GM18520 (cell line): ENCODE results near the gene CABP1.

Source experiments
- ATAC-seq: cut with Tn5 transposase; IDR thresholded peaks from one replicate; pipeline ENCODE4 v1.9.1; 2021; ENCODE audit not compliant: unreplicated experiment

The CABP1 gene

DNA sequence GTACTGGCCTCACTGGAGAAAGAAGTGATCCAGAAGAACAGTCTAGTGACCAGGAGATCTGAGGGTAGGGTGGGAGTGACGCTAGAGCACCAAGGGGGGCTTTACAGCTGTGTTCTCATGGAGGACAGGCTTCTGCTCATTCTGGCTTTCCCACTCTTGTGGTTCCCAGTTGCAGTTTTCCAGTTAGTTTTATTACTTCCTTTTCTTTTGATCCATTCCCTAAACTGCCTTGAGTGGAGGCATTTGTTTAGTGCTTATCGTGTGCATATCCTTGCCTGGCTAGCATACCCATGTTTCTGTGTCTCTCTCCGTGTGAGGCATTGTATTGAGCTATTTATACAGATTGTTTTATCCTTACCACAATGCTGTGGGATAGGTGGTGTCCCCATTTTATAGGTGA, 50.6 kb downstream of the CABP1 start:
- ATAC-seq, result no peak

DNA sequence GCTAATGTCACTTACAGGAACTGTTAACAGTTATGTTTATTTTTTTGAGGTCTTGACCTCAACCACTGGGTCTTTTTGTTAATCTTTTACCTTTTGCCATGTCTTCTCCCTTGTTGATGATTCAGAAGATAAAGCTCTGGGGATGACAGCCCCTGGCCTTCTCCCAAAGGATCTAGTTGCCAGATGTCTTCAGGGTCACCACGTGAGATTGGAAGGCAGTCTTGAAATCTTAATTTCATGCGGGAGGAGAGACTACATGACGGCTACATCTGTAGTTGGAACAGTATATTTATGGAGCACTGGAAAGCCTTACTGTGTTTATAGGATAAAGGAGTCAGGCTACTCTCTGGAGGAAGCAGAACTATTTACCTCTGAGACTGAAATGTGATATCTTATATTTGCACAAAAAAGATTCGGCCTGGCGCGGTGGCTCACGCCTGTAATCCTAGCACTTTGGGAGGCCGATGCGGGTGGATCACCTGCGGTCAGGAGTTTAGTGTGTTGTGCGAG, 52.2 kb downstream of the CABP1 start:
- ATAC-seq, result no peak

DNA sequence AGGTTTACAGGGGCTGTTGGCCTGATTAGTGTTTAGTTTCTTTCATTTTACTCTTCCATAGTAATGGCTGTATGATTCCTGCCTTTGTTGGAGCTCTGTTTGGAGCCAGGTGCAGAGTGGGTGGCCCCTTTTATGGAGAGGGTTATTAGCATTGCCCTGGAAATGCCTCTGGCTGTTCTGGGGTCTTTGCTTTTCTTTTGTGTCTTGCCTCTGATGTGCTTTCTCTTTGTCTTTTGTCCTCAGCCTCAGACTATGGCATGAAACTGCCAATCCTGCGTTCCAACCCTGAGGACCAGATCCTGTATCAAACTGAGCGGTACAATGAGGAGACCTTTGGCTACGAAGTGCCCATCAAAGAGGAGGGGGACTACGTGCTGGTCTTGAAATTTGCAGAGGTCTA, 53.4 kb downstream of the CABP1 start:
- ATAC-seq, result no peak

DNA sequence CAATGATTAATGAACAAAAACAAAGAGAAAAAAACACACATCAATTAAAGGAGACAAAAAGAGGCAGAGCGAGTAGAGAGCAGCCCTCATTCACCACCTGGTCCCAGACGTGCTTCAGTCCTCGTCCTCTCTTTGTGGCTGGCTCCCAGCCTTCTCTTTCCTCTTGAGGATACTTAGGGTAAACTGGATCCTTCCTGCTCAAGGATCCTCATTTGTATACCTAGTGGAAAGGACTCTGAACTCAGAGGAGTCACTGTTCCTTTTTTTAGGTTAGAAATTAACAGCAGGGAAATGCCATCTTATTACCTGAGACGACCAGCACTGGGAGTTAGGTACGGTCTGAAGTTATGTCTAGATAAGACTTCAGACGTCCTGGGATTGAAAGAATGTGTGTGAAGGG, 56.2 kb downstream of the CABP1 start:
- ATAC-seq, result no peak

DNA sequence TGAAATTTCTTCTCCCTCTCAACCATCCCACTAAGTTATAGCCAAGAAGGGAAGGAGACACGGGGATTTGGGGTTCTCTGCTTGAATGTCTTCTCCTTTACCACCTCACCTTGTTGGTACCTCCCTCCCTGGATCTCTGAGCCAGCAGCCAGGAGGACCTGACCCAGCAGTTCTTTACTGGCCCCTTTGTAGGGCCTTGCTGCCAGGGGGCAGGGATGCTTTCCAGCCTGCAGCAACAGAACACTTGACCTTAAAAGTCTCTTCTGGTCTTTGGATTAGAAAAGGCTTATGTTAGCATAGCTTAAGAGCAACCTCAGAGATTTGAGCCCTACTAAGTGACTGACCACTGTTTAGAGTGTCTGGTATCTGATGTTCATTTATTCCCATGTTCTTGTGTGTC, 56.9 kb downstream of the CABP1 start:
- ATAC-seq, result no peak

DNA sequence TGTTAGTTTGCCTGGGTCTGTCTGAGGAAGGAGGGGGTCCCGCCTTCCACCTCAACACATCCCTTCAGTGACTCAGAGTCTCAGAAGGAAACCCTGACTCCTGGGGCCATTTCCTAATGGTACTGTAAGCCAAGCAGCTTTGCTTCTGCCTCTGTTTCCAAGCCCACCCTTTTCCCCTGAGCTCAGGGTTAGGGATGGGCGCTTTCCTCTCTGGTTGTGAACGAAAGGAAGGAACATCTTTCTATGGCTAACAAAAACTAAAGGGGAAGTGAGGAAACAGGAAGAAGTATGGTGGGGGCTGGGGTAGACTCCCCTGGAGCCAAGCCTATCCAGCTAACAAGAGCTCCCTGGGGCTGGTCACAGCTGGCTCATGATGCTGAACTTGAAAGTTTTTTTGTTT, 58.2 kb downstream of the CABP1 start:
- no peak for ATAC-seq

DNA sequence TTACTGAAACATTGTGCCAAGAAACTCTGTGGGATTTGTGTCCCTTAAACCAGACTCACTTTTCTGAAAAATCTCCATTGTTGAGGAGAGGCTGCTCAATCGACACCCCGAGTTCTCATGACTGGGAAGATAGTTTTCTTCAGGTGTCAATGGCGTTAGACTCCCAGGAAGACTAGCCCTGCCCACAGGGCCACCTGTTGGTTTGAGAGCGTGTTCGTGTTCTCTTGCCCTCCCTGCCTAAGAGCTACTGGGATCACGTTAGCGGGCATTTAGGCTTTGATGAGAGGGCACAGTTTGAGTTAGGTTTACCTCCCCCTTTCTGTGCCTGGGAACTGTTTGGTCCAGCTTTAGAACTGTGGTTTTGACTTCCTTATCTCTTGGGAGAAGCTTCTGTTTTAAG, 59.1 kb downstream of the CABP1 start:
- no peak for ATAC-seq

DNA sequence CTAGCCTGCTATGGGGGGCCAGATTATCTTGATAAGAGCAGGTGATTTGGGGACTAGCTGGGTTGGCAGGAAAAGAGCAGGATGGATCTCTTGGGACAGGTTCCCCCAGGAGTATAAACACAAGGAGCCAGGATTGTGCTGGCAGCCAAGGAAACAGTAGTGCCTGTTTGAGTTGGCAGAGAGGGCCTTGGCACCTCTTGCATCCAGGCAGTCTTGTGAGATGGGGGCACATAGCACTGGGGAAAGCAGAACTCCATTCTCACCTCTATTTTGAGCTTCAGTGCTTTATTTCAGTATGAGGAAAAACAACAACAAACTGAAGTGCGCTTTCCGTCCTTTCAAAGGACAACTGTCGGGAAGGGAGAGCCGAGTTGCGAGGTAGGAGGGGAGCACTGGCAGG, 60.5 kb downstream of the CABP1 start:
- no peak for ATAC-seq

DNA sequence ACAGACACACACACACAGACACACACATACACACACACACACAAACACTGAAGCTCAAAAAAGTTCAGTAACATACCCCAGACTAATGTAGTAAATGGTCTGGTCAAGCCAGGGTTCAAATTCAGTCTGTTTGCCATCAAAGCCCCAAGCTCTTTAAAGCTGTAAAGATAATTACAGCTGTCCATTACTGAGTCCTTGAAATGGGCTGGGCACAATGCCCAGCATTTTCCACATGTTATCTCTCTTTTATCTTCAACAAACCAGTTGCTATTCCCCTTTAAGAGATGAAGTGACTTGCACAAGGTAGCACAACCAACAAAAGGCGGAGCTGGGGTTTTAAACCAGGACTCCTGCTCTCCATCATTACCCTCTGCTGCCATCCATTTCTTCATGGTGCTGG, 62.2 kb downstream of the CABP1 start:
- ATAC-seq, result no peak

DNA sequence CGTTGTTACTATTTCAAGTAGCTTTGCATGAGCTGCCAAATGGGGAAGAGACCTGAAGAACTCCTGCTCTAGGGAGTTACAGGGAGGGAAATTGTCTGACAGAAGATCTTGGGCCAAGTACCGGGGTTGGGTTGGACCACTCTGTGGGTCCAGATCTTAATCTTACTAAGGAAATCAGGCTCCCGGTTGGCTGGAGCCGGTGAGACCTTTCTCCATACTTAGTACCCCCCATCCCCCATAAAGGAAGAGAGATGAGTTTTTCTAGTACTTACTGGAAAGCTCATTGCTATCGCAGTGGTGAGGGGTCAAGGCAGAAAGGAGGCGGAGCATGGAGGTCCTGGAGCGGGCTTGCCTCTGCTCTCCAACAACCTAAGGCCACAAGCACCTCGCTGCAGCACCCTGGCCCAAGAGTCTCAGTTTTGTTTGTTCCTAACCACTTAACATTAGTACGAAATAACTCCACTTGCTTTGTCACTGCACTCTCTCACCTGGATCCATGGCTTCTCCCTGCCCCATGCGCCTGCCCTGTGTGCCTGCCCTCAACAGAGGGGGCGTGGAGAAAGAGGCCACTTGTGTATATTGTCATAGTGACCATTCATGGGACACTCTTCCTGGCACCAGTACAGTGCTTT, 63.0 kb downstream of the CABP1 start:
- no peak for ATAC-seq

DNA sequence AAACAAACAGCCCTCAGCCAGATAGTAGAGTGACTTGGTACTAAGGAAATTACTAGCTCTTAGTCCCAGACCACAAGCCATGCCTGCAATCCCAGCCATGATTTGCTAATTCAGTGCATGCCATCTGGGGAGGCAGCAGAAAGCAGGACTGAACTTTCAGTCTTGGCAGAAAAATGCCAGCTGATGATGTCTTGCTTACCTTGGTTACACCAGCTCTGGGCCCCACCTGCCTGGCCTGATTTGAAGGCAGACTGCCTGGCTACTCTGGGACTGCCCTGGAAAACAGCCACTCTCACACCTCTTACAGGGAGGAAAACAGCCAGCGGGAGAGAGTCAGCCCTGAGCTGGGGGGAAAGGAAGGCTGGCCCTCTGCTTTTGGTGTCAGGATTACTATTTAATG, 65.2 kb downstream of the CABP1 start:
- no peak for ATAC-seq

DNA sequence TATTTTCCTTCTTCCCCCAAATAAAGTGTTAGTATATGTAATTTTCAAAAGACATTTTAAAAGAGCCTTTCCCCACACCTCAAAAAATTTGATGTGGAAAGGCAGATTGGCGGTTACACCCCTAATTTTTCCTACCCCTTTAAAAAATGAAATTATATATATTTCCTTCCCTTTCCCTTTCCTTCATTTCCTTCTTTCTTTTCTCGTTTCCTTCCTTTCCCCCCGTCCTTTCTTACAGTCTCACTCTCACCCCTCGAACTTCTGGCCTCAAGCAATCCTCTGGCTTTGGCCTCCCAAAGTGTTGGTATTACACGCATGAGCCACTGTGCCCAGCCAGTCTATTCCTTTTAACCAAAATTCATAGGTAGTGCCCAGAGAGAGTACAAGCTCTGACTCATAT, 65.6 kb downstream of the CABP1 start:
- no peak for ATAC-seq

DNA sequence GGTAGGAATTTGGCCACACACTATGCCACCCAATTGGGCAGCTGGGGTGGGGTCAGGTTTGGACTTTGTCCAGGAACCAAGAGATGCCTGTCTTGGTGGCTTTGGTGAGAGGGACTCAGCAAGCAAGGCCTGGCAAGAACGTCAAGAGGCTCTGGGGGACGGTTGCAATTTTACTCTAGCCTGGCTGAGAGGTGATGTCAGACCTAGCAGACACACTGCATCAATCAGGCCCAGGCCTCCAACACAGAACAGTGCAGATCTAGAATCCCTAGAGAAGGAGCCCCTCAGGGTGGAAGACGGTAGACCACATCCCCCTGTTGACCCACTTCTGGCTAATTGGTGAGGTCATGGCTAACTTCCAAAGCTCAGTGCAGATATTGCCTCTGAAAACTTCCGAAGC, 68.2 kb downstream of the CABP1 start:
- ATAC-seq, result no peak

DNA sequence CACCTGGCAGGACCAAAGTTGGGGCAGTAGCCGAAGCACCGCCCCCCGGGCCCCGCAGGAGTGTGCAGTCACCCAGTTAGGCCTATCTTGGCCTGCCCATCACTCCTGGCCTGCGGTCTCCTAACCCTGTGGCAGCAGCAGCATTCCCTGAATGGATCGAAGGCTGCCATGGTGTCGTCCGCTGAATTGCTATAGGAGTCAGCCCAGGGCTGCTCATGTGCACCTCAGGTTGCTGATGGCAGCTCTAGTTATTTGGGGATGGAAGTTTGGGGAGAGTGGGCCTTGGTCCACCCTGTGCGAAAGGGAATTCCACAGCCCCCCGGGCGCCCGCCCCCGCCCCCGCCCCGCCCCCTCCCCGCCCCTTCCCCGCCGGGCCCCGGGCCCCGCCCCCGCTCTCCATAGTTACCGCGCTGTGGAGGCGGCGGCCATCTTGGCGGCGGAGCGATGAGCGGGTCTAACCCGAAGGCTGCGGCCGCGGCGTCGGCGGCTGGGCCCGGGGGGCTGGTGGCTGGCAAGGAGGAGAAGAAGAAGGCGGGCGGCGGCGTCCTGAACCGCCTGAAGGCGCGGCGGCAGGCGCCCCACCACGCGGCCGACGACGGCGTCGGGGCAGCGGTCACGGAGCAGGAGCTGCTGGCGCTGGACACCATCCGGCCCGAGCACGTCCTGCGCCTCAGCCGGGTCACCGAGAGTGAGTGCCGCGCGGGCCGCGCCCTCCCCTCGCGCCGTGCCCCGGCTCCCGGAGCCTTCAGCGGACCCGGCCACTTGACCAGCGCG, 69.8 kb downstream of the CABP1 start, which contains the start of gene UNC119B:
UNC119B (plus strand) TSS at position 428 of the 774 bp plus-strand sequence; CDS start at position 445, 17 bp downstream.
- no peak for ATAC-seq

DNA sequence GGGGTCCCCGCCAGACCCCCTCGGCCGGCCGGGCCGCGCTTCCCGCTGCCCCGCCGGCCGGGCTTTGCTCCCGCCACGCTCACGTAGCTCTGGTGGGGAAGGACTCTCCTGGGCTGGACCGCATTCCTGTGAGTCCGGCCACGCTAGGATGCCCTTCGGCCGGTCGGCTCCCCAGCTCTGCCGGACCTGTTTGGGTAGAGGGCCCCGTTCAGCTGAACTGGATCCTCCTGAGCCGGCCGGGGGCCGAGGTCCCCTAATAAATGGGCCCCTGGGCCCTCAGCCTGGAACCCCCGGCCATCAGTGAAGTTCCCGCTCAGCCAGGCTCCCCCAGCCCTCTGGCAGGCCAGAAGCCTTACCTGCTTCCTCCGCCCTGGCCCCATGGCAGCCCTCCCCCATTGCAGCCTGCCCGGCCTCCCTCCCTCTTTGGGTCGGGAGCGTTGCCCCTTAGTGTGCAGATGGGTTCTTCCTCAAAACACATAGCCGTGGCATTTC, 70.4 kb downstream of the CABP1 start:
- no peak for ATAC-seq

DNA sequence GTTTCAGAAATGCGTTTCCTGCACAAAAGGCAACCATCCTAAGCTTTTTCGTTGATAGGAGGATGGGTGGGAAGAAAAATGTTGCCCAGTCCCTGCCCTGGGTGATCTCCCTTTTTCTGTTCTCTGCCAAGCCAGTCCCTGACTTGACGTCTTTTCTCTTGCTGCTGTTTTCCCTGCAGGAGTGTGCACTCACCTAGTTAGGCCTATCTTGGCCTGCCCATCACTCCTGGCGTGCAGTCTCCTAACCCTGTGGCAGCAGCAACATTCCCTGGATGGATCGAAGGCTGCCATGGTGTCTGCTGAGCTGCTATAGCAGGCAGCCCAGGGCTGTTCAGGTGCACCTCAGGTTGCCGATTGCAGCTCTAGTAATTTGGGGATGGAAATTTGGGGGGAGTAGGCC, 71.0 kb downstream of the CABP1 start:
- no peak for ATAC-seq

DNA sequence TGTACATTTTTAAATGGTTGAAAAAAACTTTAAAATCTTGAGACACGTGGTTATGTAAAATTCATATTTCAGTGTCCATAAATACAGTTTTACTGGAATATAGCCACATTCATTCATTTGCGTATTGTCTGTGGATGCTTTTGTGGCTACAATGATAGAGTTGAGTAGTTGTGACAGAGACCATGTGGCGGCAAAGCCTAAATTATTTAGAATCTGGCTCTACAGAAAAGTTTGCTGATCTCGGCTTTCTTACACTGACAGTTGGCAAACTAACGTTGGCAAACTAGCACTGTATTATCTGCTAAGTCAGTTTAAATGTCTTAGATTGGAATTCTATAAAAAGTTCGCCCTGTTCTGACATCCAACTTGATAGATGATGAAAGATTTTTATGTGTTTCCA, 72.2 kb downstream of the CABP1 start:
- ATAC-seq, result no peak

DNA sequence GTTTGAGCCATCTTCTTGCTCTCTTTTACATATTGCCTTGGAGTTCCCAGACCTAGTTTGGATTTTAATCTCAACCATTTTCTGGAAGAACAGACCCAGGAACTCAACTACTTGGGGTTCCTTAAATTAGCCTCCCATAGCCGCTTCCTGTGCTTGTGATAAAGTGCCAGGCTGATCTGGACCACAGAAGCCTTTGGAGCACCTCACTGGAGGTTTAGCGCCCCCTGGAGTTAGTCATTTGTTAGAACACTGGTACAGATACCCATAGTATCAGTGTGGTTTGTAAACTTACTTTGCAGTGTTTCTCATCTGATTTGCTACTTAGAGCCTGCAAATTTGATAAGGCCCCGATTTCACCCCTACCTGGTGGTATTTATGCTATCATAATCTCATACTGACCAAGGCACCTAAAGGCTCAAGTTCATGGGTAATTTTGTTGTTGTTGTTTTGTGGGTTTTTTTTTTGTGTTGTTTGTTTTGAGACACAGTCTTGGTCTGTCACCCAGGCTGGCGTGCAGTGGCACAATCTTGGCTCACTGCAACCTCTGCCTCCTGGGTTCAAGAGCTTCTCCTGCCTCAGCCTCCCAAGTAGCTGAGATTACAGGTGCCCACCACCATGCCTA, 73.5 kb downstream of the CABP1 start:
- no peak for ATAC-seq
